ENCODE results near the gene LACC1.

Gene LACC1

DNA sequence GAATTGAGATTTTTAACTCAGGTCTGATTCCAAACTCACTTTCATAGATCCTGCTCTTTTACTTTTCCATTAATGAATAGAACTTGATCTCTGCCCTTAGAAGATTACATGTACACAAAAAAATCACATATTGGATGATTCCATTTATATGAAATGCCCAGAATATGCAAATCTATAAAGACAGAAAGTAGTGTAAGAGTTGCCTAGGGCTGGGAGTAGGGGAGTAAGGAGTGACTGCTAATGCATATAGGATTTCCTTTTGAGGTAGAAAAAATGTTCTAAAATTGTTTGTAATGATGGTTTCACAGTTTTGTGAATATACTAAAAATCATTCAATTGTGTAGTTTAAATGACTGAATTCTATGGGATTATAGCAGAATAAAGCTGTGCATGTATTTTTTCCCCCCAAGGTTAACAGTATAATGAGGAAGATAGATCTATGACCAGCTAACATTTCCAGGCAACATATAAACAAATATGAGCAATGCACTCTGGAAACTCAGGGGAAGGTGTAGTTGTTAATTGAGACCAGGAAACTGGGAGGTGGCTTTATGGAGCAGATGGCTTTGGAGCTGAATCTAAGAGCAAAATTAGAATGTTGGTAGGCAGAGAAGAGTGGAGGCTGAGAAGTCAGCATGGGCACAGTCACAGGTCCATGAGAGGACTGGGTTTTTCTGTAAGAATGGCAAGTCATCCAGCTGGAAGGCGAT, 41.4 kb downstream of the LACC1 start:
- Histone ChIP-seq H3K36me3 (ENCODE audit: insufficient read depth) (no peaks in the 10 kb centered on the region), H3K4me3 (IDR thresholded peaks at IDR 0.05; ENCODE audit: insufficient read depth, low read depth, low read length) (no peak overlapping the region), H3K4me2 (no peak overlapping the region), H3K27ac (no peak overlapping the region), H3K4me1 (ENCODE audit: low read depth, poor library complexity, severe bottlenecking) (peaks cover 8% of the 10 kb centered on the region), H4K20me1 (ENCODE audit: insufficient read depth) (no peaks in the 10 kb centered on the region), H3K9ac (no peak overlapping the region), H3K27me3 (ENCODE audit: insufficient read depth, low read depth) (no peaks in the 10 kb centered on the region), H3K79me2 (ENCODE audit: insufficient read depth, low read depth) (no peaks in the 10 kb centered on the region), H2AFZ (ENCODE audit: low read depth) (no peak overlapping the region)
- TF ChIP-seq, protein P1, sequence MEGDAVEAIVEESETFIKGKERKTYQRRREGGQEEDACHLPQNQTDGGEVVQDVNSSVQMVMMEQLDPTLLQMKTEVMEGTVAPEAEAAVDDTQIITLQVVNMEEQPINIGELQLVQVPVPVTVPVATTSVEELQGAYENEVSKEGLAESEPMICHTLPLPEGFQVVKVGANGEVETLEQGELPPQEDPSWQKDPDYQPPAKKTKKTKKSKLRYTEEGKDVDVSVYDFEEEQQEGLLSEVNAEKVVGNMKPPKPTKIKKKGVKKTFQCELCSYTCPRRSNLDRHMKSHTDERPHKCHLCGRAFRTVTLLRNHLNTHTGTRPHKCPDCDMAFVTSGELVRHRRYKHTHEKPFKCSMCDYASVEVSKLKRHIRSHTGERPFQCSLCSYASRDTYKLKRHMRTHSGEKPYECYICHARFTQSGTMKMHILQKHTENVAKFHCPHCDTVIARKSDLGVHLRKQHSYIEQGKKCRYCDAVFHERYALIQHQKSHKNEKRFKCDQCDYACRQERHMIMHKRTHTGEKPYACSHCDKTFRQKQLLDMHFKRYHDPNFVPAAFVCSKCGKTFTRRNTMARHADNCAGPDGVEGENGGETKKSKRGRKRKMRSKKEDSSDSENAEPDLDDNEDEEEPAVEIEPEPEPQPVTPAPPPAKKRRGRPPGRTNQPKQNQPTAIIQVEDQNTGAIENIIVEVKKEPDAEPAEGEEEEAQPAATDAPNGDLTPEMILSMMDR (conservative IDR thresholded peaks at IDR 0.05; ENCODE audit: low read depth, low read length) = no peak

DNA sequence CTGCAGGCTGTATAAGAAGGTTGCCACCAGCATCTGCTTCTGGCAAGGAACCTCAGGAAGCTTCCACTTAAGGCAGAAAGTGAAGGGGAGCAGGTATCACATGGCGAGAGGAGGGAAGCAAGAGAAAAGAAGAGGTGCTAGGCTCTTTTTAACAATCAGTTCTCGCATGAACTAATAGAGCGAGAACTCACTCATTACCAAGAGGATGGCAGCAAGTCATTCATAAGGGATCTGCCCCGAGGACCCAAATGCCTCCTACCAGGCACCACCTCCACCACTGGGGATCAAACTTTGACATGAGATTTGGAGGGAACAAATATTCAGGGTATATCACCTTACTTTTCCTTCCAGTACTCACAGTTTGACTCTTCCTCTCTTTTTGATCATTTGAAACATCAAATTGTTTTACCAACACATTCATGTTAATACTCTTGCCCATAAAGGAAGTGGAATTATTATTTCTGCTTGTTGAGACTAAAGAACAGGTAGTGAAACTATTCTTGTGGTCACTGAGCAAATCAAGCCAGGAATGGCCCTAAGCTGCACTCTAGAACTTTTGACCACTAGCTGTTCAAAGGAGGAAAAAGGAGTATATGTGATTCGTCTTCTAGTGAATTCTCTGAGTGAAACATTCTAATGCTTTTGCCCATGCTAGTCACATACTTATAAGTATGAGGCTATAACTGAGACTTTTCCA, 45.0 kb downstream of the LACC1 start:
- no peak overlapping the region for H3K27ac ChIP-seq
- no peaks in the 10 kb centered on the region for H3K79me2 ChIP-seq (ENCODE audit: insufficient read depth, low read depth)
- TF ChIP-seq, protein P1 (conservative IDR thresholded peaks at IDR 0.05; ENCODE audit: low read depth, low read length) = no peak
- no peaks in the 10 kb centered on the region for H3K36me3 ChIP-seq (ENCODE audit: insufficient read depth)
- no peak overlapping the region for H3K9ac ChIP-seq
- peaks cover 8% of the 10 kb centered on the region for H3K4me1 ChIP-seq (ENCODE audit: low read depth, poor library complexity, severe bottlenecking)
- no peak overlapping the region for H3K4me3 ChIP-seq (IDR thresholded peaks at IDR 0.05; ENCODE audit: insufficient read depth, low read depth, low read length)
- H4K20me1 ChIP-seq (ENCODE audit: insufficient read depth) = no peaks in the 10 kb centered on the region
- no peak overlapping the region for H3K4me2 ChIP-seq
- no peaks in the 10 kb centered on the region for H3K27me3 ChIP-seq (ENCODE audit: insufficient read depth, low read depth)
- H2AFZ ChIP-seq (ENCODE audit: low read depth) = no peak overlapping the region

DNA sequence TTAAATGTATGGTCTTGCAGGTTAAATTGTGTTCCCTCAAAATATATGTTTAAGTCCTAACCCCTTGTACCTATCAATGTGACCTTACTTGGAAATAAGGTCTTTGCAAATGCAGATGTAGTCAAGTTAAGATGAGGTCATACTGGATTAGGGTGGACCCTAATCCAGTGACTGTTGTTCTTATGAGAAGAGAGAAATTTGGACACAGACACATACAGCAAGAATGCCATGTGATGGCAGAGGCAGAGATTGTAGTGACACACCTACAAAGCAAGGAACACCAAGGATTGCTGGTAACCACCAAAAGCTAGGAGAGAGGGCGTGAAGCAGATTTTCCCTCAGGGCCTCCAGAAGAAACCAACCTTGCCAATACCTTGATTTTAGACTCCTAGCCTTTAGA, 50.2 kb downstream of the LACC1 start:
- TF ChIP-seq, protein P1 (conservative IDR thresholded peaks at IDR 0.05; ENCODE audit: low read depth, low read length) = no peak
- no peak overlapping the region for H3K4me3 ChIP-seq (IDR thresholded peaks at IDR 0.05; ENCODE audit: insufficient read depth, low read depth, low read length)
- H3K4me1 ChIP-seq (ENCODE audit: low read depth, poor library complexity, severe bottlenecking) = peaks cover 2% of the 10 kb centered on the region
- no peaks in the 10 kb centered on the region for H3K36me3 ChIP-seq (ENCODE audit: insufficient read depth)
- H3K27me3 ChIP-seq (ENCODE audit: insufficient read depth, low read depth) = no peaks in the 10 kb centered on the region
- no peak overlapping the region for H3K4me2 ChIP-seq
- no peak overlapping the region for H3K27ac ChIP-seq
- no peaks in the 10 kb centered on the region for H3K79me2 ChIP-seq (ENCODE audit: insufficient read depth, low read depth)
- no peaks in the 10 kb centered on the region for H4K20me1 ChIP-seq (ENCODE audit: insufficient read depth)
- no peak overlapping the region for H2AFZ ChIP-seq (ENCODE audit: low read depth)
- no peak overlapping the region for H3K9ac ChIP-seq

DNA sequence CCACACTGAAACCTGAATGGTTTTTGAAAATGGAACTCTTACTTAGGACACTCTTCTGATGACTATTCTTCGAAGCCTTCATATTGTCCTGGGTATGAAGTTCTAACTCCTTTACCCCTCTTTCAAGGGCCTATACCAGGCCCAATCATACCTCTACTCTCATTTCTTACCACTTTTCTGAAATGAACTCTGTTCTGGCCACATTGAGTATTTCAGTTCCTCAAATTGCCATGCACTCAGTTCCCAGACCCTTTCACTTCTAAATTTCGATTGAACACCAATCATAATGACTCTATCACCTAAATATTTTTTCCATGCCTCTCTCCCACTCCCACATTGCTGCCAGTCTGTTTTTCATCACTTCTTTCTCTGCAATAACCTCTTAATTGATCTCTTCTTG, 53.7 kb downstream of the LACC1 start:
- H3K4me3 ChIP-seq (IDR thresholded peaks at IDR 0.05; ENCODE audit: insufficient read depth, low read depth, low read length) = no peak overlapping the region
- no peaks in the 10 kb centered on the region for H4K20me1 ChIP-seq (ENCODE audit: insufficient read depth)
- H3K36me3 ChIP-seq (ENCODE audit: insufficient read depth) = no peaks in the 10 kb centered on the region
- H3K4me1 ChIP-seq (ENCODE audit: low read depth, poor library complexity, severe bottlenecking) = no peaks in the 10 kb centered on the region
- H2AFZ ChIP-seq (ENCODE audit: low read depth) = no peak overlapping the region
- no peak overlapping the region for H3K27ac ChIP-seq
- H3K27me3 ChIP-seq (ENCODE audit: insufficient read depth, low read depth) = no peaks in the 10 kb centered on the region
- TF ChIP-seq, protein P1 (conservative IDR thresholded peaks at IDR 0.05; ENCODE audit: low read depth, low read length) = no peak
- no peaks in the 10 kb centered on the region for H3K79me2 ChIP-seq (ENCODE audit: insufficient read depth, low read depth)
- no peak overlapping the region for H3K9ac ChIP-seq
- no peak overlapping the region for H3K4me2 ChIP-seq

All from KMS-11 (cell line).